ENCODE measurements around the gene DNPEP.

DNA sequence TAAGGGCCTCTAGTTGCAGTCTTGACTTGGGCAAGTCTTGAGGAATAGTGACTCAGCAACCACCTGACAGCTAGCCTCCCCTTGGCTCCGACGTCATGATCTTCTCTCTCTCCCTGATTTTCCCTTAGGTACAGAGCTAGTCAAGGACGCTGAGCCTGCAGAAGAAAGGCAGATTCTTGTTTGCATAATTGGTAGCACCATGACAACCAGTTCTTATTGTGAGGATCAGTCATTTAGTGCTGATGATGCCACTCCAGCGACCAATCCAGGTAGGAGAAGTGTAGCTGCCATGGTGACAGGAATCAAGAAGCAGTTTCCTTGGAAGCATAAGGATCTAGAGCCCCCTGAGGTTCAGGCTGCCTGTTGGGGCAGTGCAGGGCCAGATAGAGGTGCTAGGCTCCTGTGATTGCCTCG, 52.3 kb downstream of the DNPEP start:
- TF ChIP-seq CTCF (tag by site-specific recombination; IDR thresholded peaks at IDR 0.05) (no peak), ZBTB20 (tag by site-specific recombination; IDR thresholded peaks at IDR 0.05) (no peak), ZNF37A (tag by site-specific recombination; IDR thresholded peaks at IDR 0.05) (no peak), ZNF747 (tag by site-specific recombination; IDR thresholded peaks at IDR 0.05) (no peak)
